NCI-H2107 treated with DMSO at 0.1 percent for 48 hours (cell line): ENCODE results near the gene DDX4.

Source experiments
- DNase-seq: peaks from one replicate; lab custom pipeline; 2025; ENCODE audit not compliant: unreplicated experiment; lab: John Stamatoyannopoulos, UW

The DDX4 gene

GRCh38 chr5:55820488-55820887 is 82.6 kb downstream of the DDX4 start:
- no peak for DNase-seq

GRCh38 chr5:55821731-55822512 is 84.1 kb downstream of the DDX4 start:
- DNase-seq: no peak

GRCh38 chr5:55823151-55823796 is 85.4 kb downstream of the DDX4 start:
- no peak for DNase-seq

- DNase-seq: no peak
Measured at GRCh38 chr5:55829956-55830355, 92.1 kb downstream of the DDX4 start.

- no peak for DNase-seq
Measured at GRCh38 chr5:55832446-55832845, 94.6 kb downstream of the DDX4 start.

- no peak for DNase-seq
Measured at GRCh38 chr5:55836191-55836590, 98.3 kb downstream of the DDX4 start.

- no peak for DNase-seq
Measured at GRCh38 chr5:55841976-55842375, 104.1 kb downstream of the DDX4 start.

- DNase-seq: no peak
Measured at GRCh38 chr5:55847837-55848236, 110.0 kb downstream of the DDX4 start.

GRCh38 chr5:55848783-55849182 is 110.9 kb downstream of the DDX4 start:
- no peak for DNase-seq

- DNase-seq: no peak
Measured at GRCh38 chr5:55850839-55851674, 113.2 kb downstream of the DDX4 start, which contains the start of gene IL31RA. Gene IL31RA, plus strand, starts transcription at chr5:55851357. Its CDS starts 214 bp downstream, at chr5:55851571.

GRCh38 chr5:55851675-55851979 is 113.8 kb downstream of the DDX4 start:
- DNase-seq: no peak

GRCh38 chr5:55852503-55852902 is 114.6 kb downstream of the DDX4 start:
- no peak for DNase-seq

- no peak for DNase-seq
Measured at GRCh38 chr5:55853041-55853670, 115.3 kb downstream of the DDX4 start.

GRCh38 chr5:55853818-55854217 is 116.0 kb downstream of the DDX4 start:
- DNase-seq: no peak

GRCh38 chr5:55855509-55855908 is 117.6 kb downstream of the DDX4 start:
- DNase-seq: no peak

- no peak for DNase-seq
Measured at GRCh38 chr5:55856516-55857246, 118.8 kb downstream of the DDX4 start.

GRCh38 chr5:55857247-55857640 is 119.4 kb downstream of the DDX4 start:
- DNase-seq: no peak

GRCh38 chr5:55858104-55858503 is 120.2 kb downstream of the DDX4 start:
- no peak for DNase-seq

- DNase-seq: no peak
Measured at GRCh38 chr5:55860288-55860687, 122.4 kb downstream of the DDX4 start.

- no peak for DNase-seq
Measured at GRCh38 chr5:55860709-55861108, 122.8 kb downstream of the DDX4 start.
